B cell (primary cell): ENCODE results near the gene SLC9A5. TPM values are rescaled to one million over a fixed set of nuclear protein-coding genes. Genes with fewer than 3 reads are reported as not detected.
A peak's percentile ranks its signal among the peaks of the same experiment; 100 is the strongest.

ENCODE experiments used
- ATAC-seq: fragments of 200-7000 bp; cut with Tn5 transposase; one replicate; pipeline ENCODE4 v1.10.0; 2021; ENCODE audit warnings: low read depth, mild to moderate bottlenecking, moderate number of reproducible peaks, moderate library complexity
- CTCF ChIA-PET: fragments of 350-600 bp; sonication (Branson Sonifier 250); formaldehyde crosslinking; loops from one replicate; lab custom pipeline; 2021; ENCODE audit warnings: antibody characterized with exemption, inconsistent platforms; lab: Charles Lee
- POLR2A ChIA-PET: fragments of 350-600 bp; sonication (Branson Sonifier 250); formaldehyde crosslinking; loops from one replicate; lab custom pipeline; 2021; ENCODE audit warnings: antibody characterized with exemption; lab: Charles Lee
- DNase-seq: peaks from one replicate; pipeline ENCODE4 v3.0.0; 2013
- H2AFZ ChIP-seq: 2 replicates; pipeline ENCODE4 v1.6.1; 2012; ENCODE audit warnings: mild to moderate bottlenecking, low read depth, low read length; ENCODE audit not compliant: insufficient read depth, poor library complexity, severe bottlenecking
- H3K27ac ChIP-seq, 2 donors: 1 replicate in 1 of 2; 2 replicates in 1 of 2; pipeline ENCODE4 v1.5.1; 2012 to 2013; ENCODE audit warnings: low read length in 2 of 2, mild to moderate bottlenecking in 2 of 2, moderate library complexity in 1 of 2
- H3K27me3 ChIP-seq, 4 experiments: fragments of 200-600 bp in 1 of 4; sonication (generic) in 1 of 4; replicated peaks in 1 of 4; 1 replicate in 2 of 4; 2 replicates in 2 of 4; pipeline versions ENCODE4 v1.6.1 to v1.7.0; 2013 to 2016; ENCODE audit warnings: low read length in 3 of 4, mild to moderate bottlenecking in 2 of 4, mixed read lengths in 1 of 4, moderate library complexity in 1 of 4; ENCODE audit not compliant: insufficient read depth in 4 of 4, control insufficient read depth in 3 of 4; ENCODE audit errors: control extremely low read depth in 1 of 4
- H3K36me3 ChIP-seq, 2 experiments: replicated peaks in 1 of 2; 1 replicate in 1 of 2; 2 replicates in 1 of 2; pipeline versions ENCODE4 v1.6.1 to v1.7.1; 2013; ENCODE audit warnings: low read length in 1 of 2; ENCODE audit not compliant: insufficient read depth in 2 of 2, control insufficient read depth in 1 of 2; ENCODE audit errors: control extremely low read depth in 1 of 2, extremely low read depth in 1 of 2
- H3K4me1 ChIP-seq, 2 donors: fragments of 200-600 bp in 1 of 2; sonication (generic) in 1 of 2; 1 replicate in 1 of 2; 2 replicates in 1 of 2; pipeline versions ENCODE4 v1.5.1 to v1.6.1; 2013 to 2017; ENCODE audit warnings: low read length in 2 of 2; ENCODE audit not compliant: control insufficient read depth in 2 of 2, insufficient read depth in 2 of 2
- H3K4me2 ChIP-seq: replicated peaks from 2 replicates; pipeline ENCODE3; 2012; ENCODE audit warnings: mild to moderate bottlenecking, low read depth, low read length; ENCODE audit not compliant: poor library complexity, severe bottlenecking
- H3K4me3 ChIP-seq, 5 experiments: fragments of 200-600 bp in 1 of 5; sonication (generic) in 1 of 5; 1 replicate in 3 of 5; 2 replicates in 2 of 5; pipeline versions ENCODE4 v1.5.1 to v1.7.0; 2011 to 2016; ENCODE audit warnings: low read length in 4 of 5, mild to moderate bottlenecking in 4 of 5, low read depth in 2 of 5, control low read depth in 1 of 5, moderate library complexity in 1 of 5; ENCODE audit not compliant: insufficient read depth in 1 of 5; ENCODE audit errors: control extremely low read depth in 1 of 5, extremely low read depth in 1 of 5
- H3K79me2 ChIP-seq: fragments of 200-600 bp; sonication (generic); one replicate; pipeline ENCODE4 v1.6.0; 2016; ENCODE audit warnings: low read length; ENCODE audit not compliant: control insufficient read depth, insufficient read depth
- H3K9ac ChIP-seq: fragments of 200-600 bp; sonication (generic); 2 replicates; pipeline ENCODE4 v1.6.1; 2017; ENCODE audit warnings: mild to moderate bottlenecking, low read length, moderate library complexity
- H3K9me3 ChIP-seq, 3 donors: one replicate each; pipeline versions ENCODE4 v1.6.1 to v1.7.1; 2013; ENCODE audit warnings: low read length in 2 of 3; ENCODE audit not compliant: control insufficient read depth in 2 of 3, insufficient read depth in 1 of 3; ENCODE audit errors: control extremely low read depth in 1 of 3
- H4K20me1 ChIP-seq: 2 replicates; pipeline ENCODE4 v1.6.0; 2012; ENCODE audit warnings: mild to moderate bottlenecking, low read length; ENCODE audit not compliant: insufficient read depth, control insufficient read depth, poor library complexity, severe bottlenecking
- H3K27ac Mint-ChIP-seq: one replicate; pipeline ENCODE4 v1.8.0; 2021; ENCODE audit warnings: mixed read lengths
- H3K27me3 Mint-ChIP-seq: one replicate; pipeline ENCODE4 v1.8.0; 2021; ENCODE audit warnings: mixed read lengths
- H3K4me1 Mint-ChIP-seq: one replicate; pipeline ENCODE4 v1.8.0; 2021; ENCODE audit warnings: mixed read lengths
- H3K4me3 Mint-ChIP-seq: one replicate; pipeline ENCODE4 v1.8.0; 2021; ENCODE audit warnings: mixed read lengths
- H3K9me3 Mint-ChIP-seq: one replicate; pipeline ENCODE4 v1.8.0; 2022; ENCODE audit warnings: mixed read lengths; ENCODE audit not compliant: insufficient read depth
- EZH2 ChIP-seq: IDR thresholded peaks from 2 replicates; pipeline ENCODE4 v1.6.1; 2012; ENCODE audit warnings: borderline replicate concordance, low read depth, mild to moderate bottlenecking, moderate library complexity, low read length; ENCODE audit not compliant: insufficient read depth, poor library complexity, severe bottlenecking
- WGBS: methylation state at CpG from one replicate; pipeline ENCODE4 v1.1.5; 2013; ENCODE audit warnings: missing lambda C conversion rate; ENCODE audit not compliant: insufficient coverage; 5-methylcytosine and 5-hydroxymethylcytosine counted together
- intact Hi-C: fragments of 100-400 bp; cut with micrococcal nuclease; formaldehyde crosslinking; loops from one replicate; pipeline ENCODE4 v1.10.0; 2022
- polyA plus RNA-seq: library from polyadenylated mRNA; depleted of rRNA; stranded (reverse); fragments of >200 nt; gene quantifications from 2 replicates; pipeline ENCODE4 v1.2.3, GENCODE V29; 2012
- total RNA-seq, 2 donors: library from RNA; stranded (reverse); fragments of 120-200 nt in 1 of 2; gene quantifications; 1 replicate in 1 of 2; 2 replicates in 1 of 2; pipeline versions ENCODE4 v1.2.3 to v1.2.4, GENCODE V29; 2013 to 2022
- TF ChIP-seq, protein P1 (sequence below): fragments of 200-600 bp; IDR thresholded peaks from one replicate; pipeline ENCODE4 v1.8.0; 2022; ENCODE audit warnings: antibody characterized with exemption, mild to moderate bottlenecking

Gene SLC9A5
- total and polyA plus RNA-seq, 2 donors (not counting 1 experiment from before 2014, with no cell fraction given): 1.7 TPM

DNA sequence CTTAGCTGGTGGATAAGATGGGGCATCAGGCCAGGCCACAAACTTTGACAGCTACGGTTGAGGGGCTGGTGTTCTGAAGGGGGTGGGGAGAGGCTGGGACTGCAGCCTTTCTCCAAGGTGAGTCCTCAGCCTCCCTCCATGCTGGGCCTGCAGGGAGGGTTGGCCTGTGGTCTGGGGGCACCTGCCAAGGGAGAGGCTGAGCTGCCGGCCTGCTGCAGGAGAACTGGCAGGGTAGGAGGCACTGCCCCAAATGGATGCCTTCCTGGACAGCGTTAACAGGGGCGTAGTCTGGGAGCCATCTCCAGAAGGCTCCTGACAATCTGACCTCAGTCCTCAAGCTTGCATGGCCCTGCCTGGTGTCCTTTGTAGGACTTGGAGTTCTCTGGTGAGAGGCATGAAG is 44.7 kb upstream of the SLC9A5 start:
- ChIA-PET POLR2A (no interaction called here), CTCF (no interaction called here)
- Histone ChIP-seq H3K79me2 (no peaks in the 10 kb centered on the region), H3K27me3 (no peaks in the 10 kb centered on the region), H3K4me3 (no peak overlapping the region), H2AFZ (no peak overlapping the region), H3K9ac (no peak overlapping the region), H4K20me1 (no peaks in the 10 kb centered on the region), H3K36me3 (peaks cover 0 to 25% of the 10 kb centered on the region in 2 experiments), H3K27ac (no peak overlapping the region), H3K4me2 (no peak overlapping the region), H3K9me3 (no peaks in the 10 kb centered on the region), H3K4me1 (no peaks in the 10 kb centered on the region)
- TF ChIP-seq, protein P1, sequence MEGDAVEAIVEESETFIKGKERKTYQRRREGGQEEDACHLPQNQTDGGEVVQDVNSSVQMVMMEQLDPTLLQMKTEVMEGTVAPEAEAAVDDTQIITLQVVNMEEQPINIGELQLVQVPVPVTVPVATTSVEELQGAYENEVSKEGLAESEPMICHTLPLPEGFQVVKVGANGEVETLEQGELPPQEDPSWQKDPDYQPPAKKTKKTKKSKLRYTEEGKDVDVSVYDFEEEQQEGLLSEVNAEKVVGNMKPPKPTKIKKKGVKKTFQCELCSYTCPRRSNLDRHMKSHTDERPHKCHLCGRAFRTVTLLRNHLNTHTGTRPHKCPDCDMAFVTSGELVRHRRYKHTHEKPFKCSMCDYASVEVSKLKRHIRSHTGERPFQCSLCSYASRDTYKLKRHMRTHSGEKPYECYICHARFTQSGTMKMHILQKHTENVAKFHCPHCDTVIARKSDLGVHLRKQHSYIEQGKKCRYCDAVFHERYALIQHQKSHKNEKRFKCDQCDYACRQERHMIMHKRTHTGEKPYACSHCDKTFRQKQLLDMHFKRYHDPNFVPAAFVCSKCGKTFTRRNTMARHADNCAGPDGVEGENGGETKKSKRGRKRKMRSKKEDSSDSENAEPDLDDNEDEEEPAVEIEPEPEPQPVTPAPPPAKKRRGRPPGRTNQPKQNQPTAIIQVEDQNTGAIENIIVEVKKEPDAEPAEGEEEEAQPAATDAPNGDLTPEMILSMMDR: no peak
- no peak for TF ChIP-seq EZH2
- DNase-seq (no peak), ATAC-seq (no peak)
- H3K9me3 Mint-ChIP-seq: no peaks in the 10 kb centered on the region
- no peaks in the 10 kb centered on the region for H3K4me1 Mint-ChIP-seq
- 74% methylated on average over 4 of the region's 4 CpGs for WGBS
- no peaks in the 10 kb centered on the region for H3K27me3 Mint-ChIP-seq
- H3K4me3 Mint-ChIP-seq: no peak overlapping the region
- H3K27ac Mint-ChIP-seq: no peak overlapping the region
- intact Hi-C loops: no loop called here

DNA sequence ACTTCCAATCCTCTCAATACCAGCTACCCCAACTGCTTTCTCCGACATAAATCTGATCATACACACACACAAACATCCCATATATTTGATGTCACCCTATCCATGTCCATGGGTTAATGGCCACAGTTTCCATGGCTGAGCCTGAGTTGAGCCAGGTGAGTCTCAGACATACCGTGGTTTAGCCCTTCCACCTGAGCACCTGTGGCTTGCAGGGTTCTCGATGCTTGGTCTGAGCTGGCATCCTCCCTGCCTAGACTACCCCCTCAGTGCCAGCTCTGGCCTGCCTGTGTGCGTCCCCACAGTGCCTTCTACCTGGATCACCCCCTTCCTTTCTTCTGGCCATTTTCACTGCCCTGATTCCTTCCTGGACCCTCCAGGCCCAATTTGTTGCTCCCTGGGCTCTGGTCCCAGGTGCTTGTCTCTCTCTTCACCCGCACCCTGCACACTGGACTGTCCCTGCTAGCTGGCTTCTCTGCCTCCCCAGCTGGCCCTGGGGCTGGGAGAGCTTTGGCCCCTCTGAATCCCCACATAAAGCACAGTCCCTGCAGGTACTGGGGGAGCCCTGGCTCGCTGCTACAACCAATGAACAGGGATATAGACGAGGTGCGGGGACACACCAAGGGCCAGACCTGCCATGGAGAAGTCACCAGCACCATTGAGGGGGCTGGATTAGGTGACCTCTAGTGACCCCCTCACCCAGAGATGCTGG is 42.5 kb upstream of the SLC9A5 start:
- Mint-ChIP-seq H3K27me3 (no peaks in the 10 kb centered on the region), H3K27ac (peak overlapping the region; percentile 15)

More for the DNA sequence above, 42.5 kb upstream of the SLC9A5 start:
- Histone ChIP-seq H3K4me3 (no peak overlapping the region), H3K9me3 (no peaks in the 10 kb centered on the region), H3K79me2 (no peaks in the 10 kb centered on the region), H2AFZ (no peak overlapping the region), H4K20me1 (no peaks in the 10 kb centered on the region), H3K36me3 (peaks cover 0 to 20% of the 10 kb centered on the region in 2 experiments), H3K27ac (no peak overlapping the region), H3K4me2 (no peak overlapping the region), H3K9ac (no peak overlapping the region), H3K4me1 (no peaks in the 10 kb centered on the region), H3K27me3 (no peaks in the 10 kb centered on the region)
- H3K9me3 Mint-ChIP-seq: no peaks in the 10 kb centered on the region
- no peak overlapping the region for H3K4me3 Mint-ChIP-seq
- H3K4me1 Mint-ChIP-seq: no peaks in the 10 kb centered on the region
- ChIA-PET CTCF (no interaction called here), POLR2A (no interaction called here)
- ATAC-seq (no peak), DNase-seq (no peak)
- no peak for TF ChIP-seq EZH2
- TF ChIP-seq, protein P1: no peak
- intact Hi-C loops: no loop called here
- WGBS: 97% methylated on average over 6 of the region's 8 CpGs
